WTC11 (cell line): Measurements from ENCODE around the gene GDF11. TPM values are rescaled to one million over a fixed set of nuclear protein-coding genes. Genes with fewer than 3 reads are reported as not detected.

Experiments
- ATAC-seq: fragments of 200-7000 bp; cut with Tn5 transposase; 2 replicates; pipeline ENCODE4 v1.10.0; 2021; ENCODE audit warnings: mild to moderate bottlenecking, moderate library complexity
- CTCF ChIA-PET: fragments of 300-600 bp; sonication (Branson Sonifier 250); formaldehyde crosslinking; loops from one replicate; lab custom pipeline; 2021; ENCODE audit warnings: antibody characterized with exemption; lab: Charles Lee
- POLR2A ChIA-PET: fragments of 350-600 bp; sonication (Branson Sonifier 250); formaldehyde crosslinking; loops from one replicate; lab custom pipeline; 2021; ENCODE audit warnings: antibody characterized with exemption; lab: Charles Lee
- DNase-seq: peaks from one replicate; pipeline ENCODE4 v3.0.0; 2021; ENCODE audit warnings: low spot score
- H3K27ac Mint-ChIP-seq: 2 replicates; pipeline ENCODE4 v1.8.0; 2021; ENCODE audit warnings: mixed read lengths
- H3K27me3 Mint-ChIP-seq: 2 replicates; pipeline ENCODE4 v1.8.0; 2021; ENCODE audit warnings: low read depth, mild to moderate bottlenecking, moderate library complexity, mixed read lengths
- H3K36me3 Mint-ChIP-seq: 2 replicates; pipeline ENCODE4 v1.8.0; 2021; ENCODE audit warnings: mixed read lengths
- H3K4me1 Mint-ChIP-seq: 2 replicates; pipeline ENCODE4 v1.8.0; 2022; ENCODE audit warnings: mixed read lengths
- H3K4me3 Mint-ChIP-seq: 2 replicates; pipeline ENCODE4 v1.8.0; 2021; ENCODE audit warnings: mild to moderate bottlenecking, moderate library complexity, mixed read lengths
- H3K9me3 Mint-ChIP-seq: 2 replicates; pipeline ENCODE4 v1.8.0; 2021; ENCODE audit warnings: mixed read lengths
- ARID4B ChIP-seq: sonication (generic); formaldehyde crosslinking; IDR thresholded peaks from 2 replicates; pipeline ENCODE4 v1.8.0; 2023; ENCODE audit warnings: missing genetic modification reagents, mild to moderate bottlenecking, borderline replicate concordance
- CREM ChIP-seq: sonication (generic); formaldehyde crosslinking; IDR thresholded peaks from 2 replicates; pipeline ENCODE4 v1.8.1; 2022; ENCODE audit warnings: mild to moderate bottlenecking, missing genetic modification reagents, moderate library complexity
- CTCF ChIP-seq: fragments of 200-600 bp; IDR thresholded peaks from 2 replicates; pipeline ENCODE4 v1.8.0; 2022; ENCODE audit warnings: antibody characterized with exemption
- E2F4 ChIP-seq: sonication (generic); formaldehyde crosslinking; IDR thresholded peaks from 2 replicates; pipeline ENCODE4 v1.8.1; 2022; ENCODE audit warnings: low read depth, mild to moderate bottlenecking, moderate library complexity, missing genetic modification reagents, borderline replicate concordance
- ELF4 ChIP-seq: sonication (generic); formaldehyde crosslinking; IDR thresholded peaks from 2 replicates; pipeline ENCODE4 v1.8.1; 2022; ENCODE audit warnings: low read depth, mild to moderate bottlenecking, moderate library complexity, missing genetic modification reagents
- JAZF1 ChIP-seq: fragments of 250-450 bp; sonication (Bioruptor Pico); IDR thresholded peaks from 2 replicates; pipeline ENCODE4 v1.9.0; 2021; ENCODE audit warnings: moderate library complexity, mild to moderate bottlenecking, inconsistent platforms
- JUN ChIP-seq: sonication (generic); formaldehyde crosslinking; IDR thresholded peaks from 2 replicates; pipeline ENCODE4 v1.8.0; 2023; ENCODE audit warnings: mild to moderate bottlenecking, missing genetic modification reagents
- NFYB ChIP-seq: sonication (generic); formaldehyde crosslinking; conservative IDR thresholded peaks from 2 replicates; pipeline ENCODE4 v1.8.0; 2022; ENCODE audit warnings: low read depth, missing genetic modification reagents
- NR2C2 ChIP-seq: sonication (generic); formaldehyde crosslinking; IDR thresholded peaks from 2 replicates; pipeline ENCODE4 v1.8.0; 2022; ENCODE audit warnings: mild to moderate bottlenecking, missing genetic modification reagents
- SMAD4 ChIP-seq: sonication (generic); formaldehyde crosslinking; IDR thresholded peaks from 2 replicates; pipeline ENCODE4 v1.8.0; 2022; ENCODE audit warnings: mild to moderate bottlenecking, missing genetic modification reagents
- TCF7 ChIP-seq: sonication (generic); formaldehyde crosslinking; IDR thresholded peaks from 2 replicates; pipeline ENCODE4 v1.8.0; 2022; ENCODE audit warnings: mild to moderate bottlenecking, low read depth, missing genetic modification reagents, moderate library complexity
- USF2 ChIP-seq: sonication (generic); formaldehyde crosslinking; IDR thresholded peaks from 2 replicates; pipeline ENCODE4 v1.8.1; 2023; ENCODE audit warnings: mild to moderate bottlenecking, missing genetic modification reagents, moderate library complexity
- ZNF317 ChIP-seq: sonication (generic); formaldehyde crosslinking; IDR thresholded peaks from 2 replicates; pipeline ENCODE4 v1.8.1; 2023; ENCODE audit warnings: low read depth, mild to moderate bottlenecking, moderate library complexity, missing genetic modification reagents, borderline replicate concordance
- ZNF396 ChIP-seq: fragments of 250-450 bp; sonication (Bioruptor Pico); IDR thresholded peaks from 2 replicates; pipeline ENCODE4 v1.8.0; 2021; ENCODE audit warnings: mild to moderate bottlenecking, moderate library complexity, borderline replicate concordance
- ZNF423 ChIP-seq: fragments of 250-450 bp; sonication (Bioruptor Pico); IDR thresholded peaks from 2 replicates; pipeline ENCODE4 v2.1.2; 2022; ENCODE audit warnings: mild to moderate bottlenecking, moderate library complexity
- ZNF425 ChIP-seq: fragments of 250-450 bp; sonication (Bioruptor Pico); conservative IDR thresholded peaks from 2 replicates; pipeline ENCODE4 v1.9.0; 2021; ENCODE audit warnings: mild to moderate bottlenecking
- ZNF671 ChIP-seq: fragments of 250-450 bp; sonication (Bioruptor Pico); IDR thresholded peaks from 2 replicates; pipeline ENCODE4 v1.8.0; 2021; ENCODE audit warnings: mild to moderate bottlenecking
- total RNA-seq: library from RNA; stranded (reverse); gene quantifications from 3 replicates; pipeline ENCODE4 v1.2.3, GENCODE V29; 2021

The GDF11 gene
- total RNA-seq, 1 experiment from 2014 or later: 16.9 TPM

GRCh38 chr12:55711786-55712553, 31.0 kb upstream of the GDF11 start:
- Mint-ChIP-seq H3K27ac (no peak overlapping the region), H3K4me3 (no peak overlapping the region), H3K27me3 (peaks cover 49% of the 10 kb centered on the region), H3K9me3 (no peaks in the 10 kb centered on the region), H3K4me1 (peaks cover 28% of the 10 kb centered on the region), H3K36me3 (no peaks in the 10 kb centered on the region)
- DNase-seq: no peak
- POLR2A ChIA-PET: no interaction called here
- no peak for TF ChIP-seq SMAD4 (CRISPR knock-in tag)
- no peak for ATAC-seq
- CTCF ChIA-PET: interaction anchor here (1.5 to 1.6 kb wide), 2 partner anchors 13 to 25 kb away, joined by 4 to 7 read pairs; no protein-coding TSS in a partner anchor

GRCh38 chr12:55712700-55713415, 30.1 kb upstream of the GDF11 start:
- Mint-ChIP-seq H3K4me3 (no peak overlapping the region), H3K36me3 (no peaks in the 10 kb centered on the region), H3K27me3 (peaks cover 47% of the 10 kb centered on the region), H3K9me3 (no peaks in the 10 kb centered on the region), H3K4me1 (peaks cover 35% of the 10 kb centered on the region), H3K27ac (no peak overlapping the region)
- no peak for TF ChIP-seq ZNF671 (CRISPR knock-in tag)
- ChIA-PET POLR2A (no interaction called here), CTCF (interaction anchor here (1.5 to 1.6 kb wide), 2 partner anchors 12 to 24 kb away, joined by 4 to 7 read pairs; no protein-coding TSS in a partner anchor)
- no peak for ATAC-seq
- DNase-seq: no peak

GRCh38 chr12:55713721-55714120, 29.2 kb upstream of the GDF11 start:
- POLR2A ChIA-PET: no interaction called here
- no peak for DNase-seq
- no peak for TF ChIP-seq ZNF396 (CRISPR knock-in tag)
- TF ChIP-seq JUN (CRISPR knock-in tag): no peak
- no peak for TF ChIP-seq NR2C2 (CRISPR knock-in tag)
- TF ChIP-seq ARID4B (CRISPR knock-in tag): no peak
- no peak for TF ChIP-seq CTCF
- TF ChIP-seq ELF4 (CRISPR knock-in tag): no peak
- no peak for TF ChIP-seq ZNF423
- TF ChIP-seq ZNF425: no peak
- no peak for TF ChIP-seq JAZF1
- TF ChIP-seq ZNF317 (CRISPR knock-in tag): no peak
- no peak for TF ChIP-seq TCF7 (CRISPR knock-in tag)
- TF ChIP-seq E2F4 (CRISPR knock-in tag): no peak
- TF ChIP-seq NFYB (CRISPR knock-in tag): no peak
- no peak for TF ChIP-seq USF2
- no peak for TF ChIP-seq CREM (CRISPR knock-in tag)
- ATAC-seq: no peak
- Mint-ChIP-seq H3K4me3 (no peak overlapping the region), H3K27ac (no peak overlapping the region), H3K27me3 (peaks cover 44% of the 10 kb centered on the region), H3K4me1 (peaks cover 39% of the 10 kb centered on the region), H3K36me3 (no peaks in the 10 kb centered on the region), H3K9me3 (no peaks in the 10 kb centered on the region)
- CTCF ChIA-PET: no interaction called here
